Stimulated activated CD8-positive, alpha-beta memory T cell treated with anti-CD3 and anti-CD28 coated beads, Interleukin-4, amount 100 ng/mL, for 24 hours (primary cell): ENCODE measurements around the gene GABRR1.

Experiments used
- DNase-seq: peaks from one replicate; pipeline ENCODE4 v3.0.0-alpha.2; 2020; ENCODE audit warnings: low read depth

The GABRR1 gene

GRCh38 chr6:89215391-89215790 is 1.8 kb downstream of the GABRR1 start:
- no peak for DNase-seq

GRCh38 chr6:89214197-89214596 is 3.0 kb downstream of the GABRR1 start:
- DNase-seq: no peak

GRCh38 chr6:89212472-89212871 is 4.7 kb downstream of the GABRR1 start:
- no peak for DNase-seq

- no peak for DNase-seq
Observed at GRCh38 chr6:89209457-89209856, 7.7 kb downstream of the GABRR1 start.

GRCh38 chr6:89208551-89208950 is 8.6 kb downstream of the GABRR1 start:
- DNase-seq: no peak

- no peak for DNase-seq
Observed at GRCh38 chr6:89205819-89206218, 11.3 kb downstream of the GABRR1 start.

- DNase-seq: no peak
Observed at GRCh38 chr6:89204096-89204495, 13.1 kb downstream of the GABRR1 start.

- DNase-seq: no peak
Observed at GRCh38 chr6:89200706-89201215, 16.4 kb downstream of the GABRR1 start.

GRCh38 chr6:89199579-89199978 is 17.6 kb downstream of the GABRR1 start:
- no peak for DNase-seq

GRCh38 chr6:89198235-89198634 is 18.9 kb downstream of the GABRR1 start:
- DNase-seq: no peak

- DNase-seq: no peak
Observed at GRCh38 chr6:89197141-89197540, 20.0 kb downstream of the GABRR1 start.

- DNase-seq: no peak
Observed at GRCh38 chr6:89194559-89194958, 22.6 kb downstream of the GABRR1 start.

- DNase-seq: no peak
Observed at GRCh38 chr6:89190741-89191140, 26.4 kb downstream of the GABRR1 start.

GRCh38 chr6:89187504-89187903 is 29.7 kb downstream of the GABRR1 start:
- no peak for DNase-seq

- no peak for DNase-seq
Observed at GRCh38 chr6:89186762-89187161, 30.4 kb downstream of the GABRR1 start.

- no peak for DNase-seq
Observed at GRCh38 chr6:89184344-89184743, 32.8 kb downstream of the GABRR1 start.

GRCh38 chr6:89183294-89183693 is 33.9 kb downstream of the GABRR1 start:
- no peak for DNase-seq

GRCh38 chr6:89180971-89181370 is 36.2 kb downstream of the GABRR1 start:
- no peak for DNase-seq

- DNase-seq: no peak
Observed at GRCh38 chr6:89180112-89180511, 37.0 kb downstream of the GABRR1 start.

GRCh38 chr6:89173634-89174033 is 43.5 kb downstream of the GABRR1 start:
- no peak for DNase-seq

- no peak for DNase-seq
Observed at GRCh38 chr6:89172131-89172530, 45.0 kb downstream of the GABRR1 start.

- no peak for DNase-seq
Observed at GRCh38 chr6:89162047-89162371, 55.1 kb downstream of the GABRR1 start.

- no peak for DNase-seq
Observed at GRCh38 chr6:89161326-89162046, 55.7 kb downstream of the GABRR1 start.

GRCh38 chr6:89160331-89161092 is 56.6 kb downstream of the GABRR1 start:
- DNase-seq: no peak
